ENCODE results near the gene PRPF8.
A peak's percentile ranks its signal among the peaks of the same experiment; 100 is the strongest.

PRPF8 gene

DNA sequence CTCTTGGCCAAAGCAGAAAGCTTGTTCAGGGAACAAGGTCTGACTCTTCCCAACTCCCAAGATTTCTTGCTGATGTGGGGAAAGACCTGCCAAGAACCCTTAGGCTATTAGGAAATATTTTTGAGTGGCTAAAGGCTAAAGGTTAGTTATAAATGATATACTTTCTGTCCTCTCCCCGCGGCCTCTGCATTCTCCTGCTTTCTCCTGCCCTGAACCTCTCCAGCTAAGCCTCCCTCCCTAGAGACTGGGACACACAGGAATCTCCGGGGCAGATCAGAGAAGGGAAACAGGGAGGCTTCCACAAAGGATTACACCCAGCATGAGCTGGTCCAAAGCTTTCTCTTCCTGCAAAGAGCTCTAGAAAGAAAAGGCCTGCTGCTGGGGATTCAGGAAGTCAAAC lies 58.3 kb downstream of the PRPF8 start:
- H3K4me1 ChIP-seq (ENCODE audit: insufficient read depth, low read length, severe bottlenecking), result peaks cover 39% of the 10 kb centered on the region
- peak overlapping the region; percentile 96 for H3K4me2 ChIP-seq (ENCODE audit: low read length)
- peaks cover 24% of the 10 kb centered on the region for H3K79me2 ChIP-seq (ENCODE audit: insufficient read depth, low read length)
- H3F3A ChIP-seq (ENCODE audit: insufficient read depth, low read length), result no peaks in the 10 kb centered on the region
- no peaks in the 10 kb centered on the region for H3K9me2 ChIP-seq (ENCODE audit: low read depth, low read length)
- no peaks in the 10 kb centered on the region for H3K27me3 ChIP-seq (ENCODE audit: insufficient read depth, low read length)
- no peak overlapping the region for H2AFZ ChIP-seq (ENCODE audit: low read length)
- H3K9me3 ChIP-seq (ENCODE audit: low read length), result no peaks in the 10 kb centered on the region
- no peak for TF ChIP-seq EZH2 (IDR thresholded peaks at IDR 0.05; ENCODE audit: borderline replicate concordance, low read length)
- TF ChIP-seq, protein P1, sequence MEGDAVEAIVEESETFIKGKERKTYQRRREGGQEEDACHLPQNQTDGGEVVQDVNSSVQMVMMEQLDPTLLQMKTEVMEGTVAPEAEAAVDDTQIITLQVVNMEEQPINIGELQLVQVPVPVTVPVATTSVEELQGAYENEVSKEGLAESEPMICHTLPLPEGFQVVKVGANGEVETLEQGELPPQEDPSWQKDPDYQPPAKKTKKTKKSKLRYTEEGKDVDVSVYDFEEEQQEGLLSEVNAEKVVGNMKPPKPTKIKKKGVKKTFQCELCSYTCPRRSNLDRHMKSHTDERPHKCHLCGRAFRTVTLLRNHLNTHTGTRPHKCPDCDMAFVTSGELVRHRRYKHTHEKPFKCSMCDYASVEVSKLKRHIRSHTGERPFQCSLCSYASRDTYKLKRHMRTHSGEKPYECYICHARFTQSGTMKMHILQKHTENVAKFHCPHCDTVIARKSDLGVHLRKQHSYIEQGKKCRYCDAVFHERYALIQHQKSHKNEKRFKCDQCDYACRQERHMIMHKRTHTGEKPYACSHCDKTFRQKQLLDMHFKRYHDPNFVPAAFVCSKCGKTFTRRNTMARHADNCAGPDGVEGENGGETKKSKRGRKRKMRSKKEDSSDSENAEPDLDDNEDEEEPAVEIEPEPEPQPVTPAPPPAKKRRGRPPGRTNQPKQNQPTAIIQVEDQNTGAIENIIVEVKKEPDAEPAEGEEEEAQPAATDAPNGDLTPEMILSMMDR (IDR thresholded peaks at IDR 0.05; ENCODE audit: low read length), result no peak
- peak overlapping the region; percentile 92 for H3K9ac ChIP-seq (ENCODE audit: low read length)
- peaks cover 55% of the 10 kb centered on the region for H3K36me3 ChIP-seq (ENCODE audit: insufficient read depth, low read length)
- peak overlapping the region; percentile 96 for H3K27ac ChIP-seq (ENCODE audit: low read depth, low read length, poor library complexity, severe bottlenecking)
- peak overlapping the region; percentile 92 for H3K4me3 ChIP-seq (ENCODE audit: low read depth, low read length, poor library complexity, severe bottlenecking)
- no peaks in the 10 kb centered on the region for H4K20me1 ChIP-seq (ENCODE audit: insufficient read depth, low read length)

DNA sequence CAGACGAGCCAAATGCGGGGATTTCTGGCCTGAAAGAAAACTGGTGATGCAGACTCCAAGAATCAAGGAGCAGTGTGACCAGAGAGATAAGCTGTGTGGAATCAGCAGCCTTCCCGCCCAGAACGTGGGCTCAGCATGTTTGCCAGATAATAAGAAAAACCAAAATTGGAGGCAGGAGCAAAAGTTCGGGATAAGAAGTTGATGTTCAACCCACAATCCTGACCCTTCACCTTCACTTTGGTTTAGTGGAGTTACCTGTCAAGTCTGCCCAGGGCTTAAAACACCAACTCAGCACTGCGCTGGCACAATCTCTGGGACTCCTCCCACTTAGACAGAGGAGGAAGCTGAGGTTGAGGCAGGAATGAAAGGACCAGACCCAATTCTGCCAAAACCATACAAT lies 59.1 kb downstream of the PRPF8 start:
- H3K4me3 ChIP-seq (ENCODE audit: low read depth, low read length, poor library complexity, severe bottlenecking), result peak overlapping the region; percentile 92
- H3F3A ChIP-seq (ENCODE audit: insufficient read depth, low read length), result no peaks in the 10 kb centered on the region
- H3K9me2 ChIP-seq (ENCODE audit: low read depth, low read length), result no peaks in the 10 kb centered on the region
- peak overlapping the region; percentile 96 for H3K4me2 ChIP-seq (ENCODE audit: low read length)
- no peak overlapping the region for H2AFZ ChIP-seq (ENCODE audit: low read length)
- H4K20me1 ChIP-seq (ENCODE audit: insufficient read depth, low read length), result no peaks in the 10 kb centered on the region
- H3K9me3 ChIP-seq (ENCODE audit: low read length), result no peaks in the 10 kb centered on the region
- H3K9ac ChIP-seq (ENCODE audit: low read length), result peak overlapping the region; percentile 92
- peaks cover 39% of the 10 kb centered on the region for H3K4me1 ChIP-seq (ENCODE audit: insufficient read depth, low read length, severe bottlenecking)
- H3K79me2 ChIP-seq (ENCODE audit: insufficient read depth, low read length), result peaks cover 24% of the 10 kb centered on the region
- peaks cover 62% of the 10 kb centered on the region for H3K36me3 ChIP-seq (ENCODE audit: insufficient read depth, low read length)
- H3K27ac ChIP-seq (ENCODE audit: low read depth, low read length, poor library complexity, severe bottlenecking), result peak overlapping the region; percentile 96
- H3K27me3 ChIP-seq (ENCODE audit: insufficient read depth, low read length), result no peaks in the 10 kb centered on the region
- TF ChIP-seq, protein P1 (IDR thresholded peaks at IDR 0.05; ENCODE audit: low read length), result no peak
- TF ChIP-seq EZH2 (IDR thresholded peaks at IDR 0.05; ENCODE audit: borderline replicate concordance, low read length), result no peak

DNA sequence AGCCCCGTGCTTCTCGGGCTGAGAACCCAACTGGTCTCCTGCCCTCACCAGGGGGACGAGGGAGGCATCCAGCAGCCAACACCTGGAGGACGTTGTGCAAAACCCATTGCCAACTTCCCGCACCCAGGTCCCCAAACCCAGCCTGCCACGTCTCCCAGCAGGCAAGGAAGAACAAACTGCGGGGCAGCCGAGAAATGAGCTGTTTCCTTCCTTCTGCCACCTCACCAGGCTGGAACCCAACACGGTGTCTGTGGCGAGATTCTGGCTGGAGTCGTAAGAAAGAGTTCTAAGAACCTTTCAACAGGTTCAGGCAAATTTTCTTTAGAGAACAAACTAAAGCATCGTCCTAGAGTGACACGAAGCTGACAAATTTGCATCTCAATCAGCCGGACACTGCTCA lies 59.6 kb downstream of the PRPF8 start:
- peak overlapping the region; percentile 96 for H3K4me2 ChIP-seq (ENCODE audit: low read length)
- peaks cover 24% of the 10 kb centered on the region for H3K79me2 ChIP-seq (ENCODE audit: insufficient read depth, low read length)

More for the DNA sequence above, 59.6 kb downstream of the PRPF8 start:
- Histone ChIP-seq H3K36me3 (ENCODE audit: insufficient read depth, low read length) (peaks cover 67% of the 10 kb centered on the region), H3K9ac (ENCODE audit: low read length) (peak overlapping the region; percentile 92), H3K27me3 (ENCODE audit: insufficient read depth, low read length) (no peaks in the 10 kb centered on the region), H3K9me3 (ENCODE audit: low read length) (no peaks in the 10 kb centered on the region), H3K4me1 (ENCODE audit: insufficient read depth, low read length, severe bottlenecking) (peaks cover 34% of the 10 kb centered on the region), H3K4me3 (ENCODE audit: low read depth, low read length, poor library complexity, severe bottlenecking) (peak overlapping the region; percentile 92), H3K27ac (ENCODE audit: low read depth, low read length, poor library complexity, severe bottlenecking) (peak overlapping the region; percentile 96), H4K20me1 (ENCODE audit: insufficient read depth, low read length) (no peaks in the 10 kb centered on the region), H3K9me2 (ENCODE audit: low read depth, low read length) (no peaks in the 10 kb centered on the region), H3F3A (ENCODE audit: insufficient read depth, low read length) (no peaks in the 10 kb centered on the region), H2AFZ (ENCODE audit: low read length) (no peak overlapping the region)
- TF ChIP-seq EZH2 (IDR thresholded peaks at IDR 0.05; ENCODE audit: borderline replicate concordance, low read length), result no peak
- TF ChIP-seq, protein P1 (IDR thresholded peaks at IDR 0.05; ENCODE audit: low read length), result no peak
